Measurements from ENCODE around the gene RPS6KL1. TPM values are rescaled to one million over a fixed set of nuclear protein-coding genes. Genes with fewer than 3 reads are reported as not detected.
"Not testable (repeated sequence)": the region's sequence is repeated elsewhere in the genome, so short reads cannot be mapped to it uniquely, and the experiment has no call there.

Gene RPS6KL1
- total RNA-seq, 2 experiments from 2014 or later: 2.5 to 3.6 TPM

GRCh38 chr14:74938531-74939495 lies 15.8 kb upstream of the RPS6KL1 start:
- CTCF ChIA-PET: interaction anchor here (1.0 to 3.4 kb wide), 7 partner anchors 7 to 150 kb away, joined by 3 to 15 read pairs (median 4); no protein-coding TSS in a partner anchor
- Mint-ChIP-seq H3K27me3 (no peaks in the 10 kb centered on the region), H3K9me3 (ENCODE audit: low read depth) (no peaks in the 10 kb centered on the region), H3K36me3 (no peaks in the 10 kb centered on the region), H3K27ac (no peak overlapping the region), H3K4me1 (peaks cover 28% of the 10 kb centered on the region), H3K4me3 (no peak overlapping the region)
- DNase-seq (no peak), ATAC-seq (no peak)

- Mint-ChIP-seq H3K27me3 (peaks cover 5% of the 10 kb centered on the region), H3K4me1 (peaks cover 27% of the 10 kb centered on the region), H3K36me3 (no peaks in the 10 kb centered on the region), H3K4me3 (no peak overlapping the region), H3K27ac (no peak overlapping the region), H3K9me3 (ENCODE audit: low read depth) (no peaks in the 10 kb centered on the region)
- no peak for DNase-seq
- CTCF ChIA-PET: interaction anchor here (1.0 to 1.6 kb wide), 5 partner anchors 8 to 151 kb away, joined by 3 to 6 read pairs (median 3); no protein-coding TSS in a partner anchor
- ATAC-seq: no peak
These were observed 14.1 kb upstream of the RPS6KL1 start for GRCh38 chr14:74937171-74937570.

- DNase-seq (no peak), ATAC-seq (no peak)
- peaks cover 23% of the 10 kb centered on the region for H3K4me1 Mint-ChIP-seq
- H3K27me3 Mint-ChIP-seq: peaks cover 5% of the 10 kb centered on the region
- no peaks in the 10 kb centered on the region for H3K9me3 Mint-ChIP-seq (ENCODE audit: low read depth)
- no peak overlapping the region for H3K27ac Mint-ChIP-seq
- no peak overlapping the region for H3K4me3 Mint-ChIP-seq
- CTCF ChIA-PET: interaction anchor here (1.0 to 1.6 kb wide), 5 partner anchors 8 to 152 kb away, joined by 3 to 6 read pairs (median 3); no protein-coding TSS in a partner anchor
- H3K36me3 Mint-ChIP-seq: no peaks in the 10 kb centered on the region
These were observed 13.7 kb upstream of the RPS6KL1 start for GRCh38 chr14:74936731-74937130.

- Mint-ChIP-seq H3K36me3 (no peaks in the 10 kb centered on the region), H3K9me3 (ENCODE audit: low read depth) (no peaks in the 10 kb centered on the region)
- ATAC-seq: no peak
These were observed 13.1 kb upstream of the RPS6KL1 start for GRCh38 chr14:74936151-74936550.

GRCh38 chr14:74935360-74935680 lies 12.3 kb upstream of the RPS6KL1 start:
- ATAC-seq: no peak
- Mint-ChIP-seq H3K4me3 (no peak overlapping the region), H3K9me3 (ENCODE audit: low read depth) (no peaks in the 10 kb centered on the region), H3K4me1 (peaks cover 12% of the 10 kb centered on the region), H3K27me3 (peaks cover 7% of the 10 kb centered on the region), H3K27ac (no peak overlapping the region), H3K36me3 (no peaks in the 10 kb centered on the region)
- no peak for DNase-seq
- CTCF ChIA-PET: interaction anchor here (1.5 kb wide), 1 partner anchor 11 kb away, joined by 4 read pairs; no protein-coding TSS in a partner anchor

More at GRCh38 chr14:74936151-74936550, 13.1 kb upstream of the RPS6KL1 start:
- peaks cover 5% of the 10 kb centered on the region for H3K27me3 Mint-ChIP-seq
- no peak overlapping the region for H3K4me3 Mint-ChIP-seq
- CTCF ChIA-PET: interaction anchor here (1.1 to 1.6 kb wide), 4 partner anchors 10 to 152 kb away, joined by 3 to 6 read pairs (median 4); no protein-coding TSS in a partner anchor
- H3K4me1 Mint-ChIP-seq: peaks cover 17% of the 10 kb centered on the region
- H3K27ac Mint-ChIP-seq: no peak overlapping the region
- DNase-seq: no peak

GRCh38 chr14:74934476-74935359 lies 11.7 kb upstream of the RPS6KL1 start:
- CTCF ChIA-PET: interaction anchor here (1.0 to 1.6 kb wide), 5 partner anchors 12 to 154 kb away, joined by 3 to 5 read pairs (median 4); no protein-coding TSS in a partner anchor
- DNase-seq: no peak
- peaks cover 8% of the 10 kb centered on the region for H3K27me3 Mint-ChIP-seq
- no peaks in the 10 kb centered on the region for H3K9me3 Mint-ChIP-seq (ENCODE audit: low read depth)
- no peak overlapping the region for H3K4me3 Mint-ChIP-seq
- no peaks in the 10 kb centered on the region for H3K36me3 Mint-ChIP-seq
- H3K27ac Mint-ChIP-seq: no peak overlapping the region
- peaks cover 7% of the 10 kb centered on the region for H3K4me1 Mint-ChIP-seq
- ATAC-seq: no peak

- H3K27me3 Mint-ChIP-seq: peaks cover 10% of the 10 kb centered on the region
- H3K4me3 Mint-ChIP-seq: no peak overlapping the region
- H3K4me1 Mint-ChIP-seq: peaks cover 9% of the 10 kb centered on the region
- no peak overlapping the region for H3K27ac Mint-ChIP-seq
- DNase-seq: no peak
- ATAC-seq: no peak
- H3K9me3 Mint-ChIP-seq (ENCODE audit: low read depth): no peaks in the 10 kb centered on the region
- H3K36me3 Mint-ChIP-seq: no peaks in the 10 kb centered on the region
- CTCF ChIA-PET: interaction anchor here (1.0 to 1.6 kb wide), 5 partner anchors 12 to 155 kb away, joined by 3 to 5 read pairs (median 4); no protein-coding TSS in a partner anchor
These were observed 11.0 kb upstream of the RPS6KL1 start for GRCh38 chr14:74934041-74934440.

GRCh38 chr14:74932936-74933335 lies 9.9 kb upstream of the RPS6KL1 start:
- H3K4me3 Mint-ChIP-seq; H3K36me3 Mint-ChIP-seq; H3K9me3 Mint-ChIP-seq (ENCODE audit: low read depth); H3K27ac Mint-ChIP-seq; DNase-seq; H3K4me1 Mint-ChIP-seq; ATAC-seq: not testable (repeated sequence)
- CTCF ChIA-PET: interaction anchor here (1.0 to 1.1 kb wide), 2 partner anchors 27 to 155 kb away, joined by 3 read pairs; no protein-coding TSS in a partner anchor
- peaks cover 11% of the 10 kb centered on the region for H3K27me3 Mint-ChIP-seq

GRCh38 chr14:74932401-74932901 lies 9.4 kb upstream of the RPS6KL1 start:
- Mint-ChIP-seq H3K27me3 (peaks cover 16% of the 10 kb centered on the region), H3K9me3 (ENCODE audit: low read depth) (no peaks in the 10 kb centered on the region), H3K36me3 (no peaks in the 10 kb centered on the region), H3K27ac (no peak overlapping the region), H3K4me1 (peaks cover 8% of the 10 kb centered on the region), H3K4me3 (no peak overlapping the region)
- ATAC-seq: no peak
- CTCF ChIA-PET: interaction anchor here (1.1 to 1.3 kb wide), 2 partner anchors 76 to 156 kb away, joined by 3 read pairs; no protein-coding TSS in a partner anchor
- DNase-seq: no peak

- DNase-seq; H3K9me3 Mint-ChIP-seq (ENCODE audit: low read depth); H3K27ac Mint-ChIP-seq; ATAC-seq; H3K36me3 Mint-ChIP-seq; H3K4me3 Mint-ChIP-seq; H3K4me1 Mint-ChIP-seq: not testable (repeated sequence)
- CTCF ChIA-PET: interaction anchor here (0.6 to 1.5 kb wide), 6 partner anchors 9 to 260 kb away, joined by 3 to 8 read pairs (median 4); partner anchors contain the start of gene RPS6KL1
- peaks cover 16% of the 10 kb centered on the region for H3K27me3 Mint-ChIP-seq
These were observed 8.7 kb upstream of the RPS6KL1 start for GRCh38 chr14:74931744-74932143.

GRCh38 chr14:74929242-74929641 lies 6.2 kb upstream of the RPS6KL1 start:
- CTCF ChIA-PET: interaction anchor here (0.6 to 1.9 kb wide), 5 partner anchors 13 to 620 kb away, joined by 3 to 5 read pairs (median 4); no protein-coding TSS in a partner anchor
- peaks cover 25% of the 10 kb centered on the region for H3K27me3 Mint-ChIP-seq
- DNase-seq (no peak), ATAC-seq (no peak)
- no peak overlapping the region for H3K4me3 Mint-ChIP-seq
- H3K27ac Mint-ChIP-seq: no peak overlapping the region
- H3K36me3 Mint-ChIP-seq: no peaks in the 10 kb centered on the region
- no peaks in the 10 kb centered on the region for H3K9me3 Mint-ChIP-seq (ENCODE audit: low read depth)
- H3K4me1 Mint-ChIP-seq: peaks cover 8% of the 10 kb centered on the region

- ATAC-seq (no peak), DNase-seq (no peak)
- CTCF ChIA-PET: interaction anchor here (1.0 to 1.4 kb wide), 3 partner anchors 14 to 66 kb away, joined by 3 to 6 read pairs (median 5); no protein-coding TSS in a partner anchor
- Mint-ChIP-seq H3K4me1 (peaks cover 8% of the 10 kb centered on the region), H3K27me3 (peaks cover 23% of the 10 kb centered on the region), H3K4me3 (no peak overlapping the region), H3K27ac (no peak overlapping the region), H3K36me3 (no peaks in the 10 kb centered on the region), H3K9me3 (ENCODE audit: low read depth) (no peaks in the 10 kb centered on the region)
These were observed 4.2 kb upstream of the RPS6KL1 start for GRCh38 chr14:74927225-74927624.
